ENCODE measurements around the gene RELL1.

RELL1 gene

DNA sequence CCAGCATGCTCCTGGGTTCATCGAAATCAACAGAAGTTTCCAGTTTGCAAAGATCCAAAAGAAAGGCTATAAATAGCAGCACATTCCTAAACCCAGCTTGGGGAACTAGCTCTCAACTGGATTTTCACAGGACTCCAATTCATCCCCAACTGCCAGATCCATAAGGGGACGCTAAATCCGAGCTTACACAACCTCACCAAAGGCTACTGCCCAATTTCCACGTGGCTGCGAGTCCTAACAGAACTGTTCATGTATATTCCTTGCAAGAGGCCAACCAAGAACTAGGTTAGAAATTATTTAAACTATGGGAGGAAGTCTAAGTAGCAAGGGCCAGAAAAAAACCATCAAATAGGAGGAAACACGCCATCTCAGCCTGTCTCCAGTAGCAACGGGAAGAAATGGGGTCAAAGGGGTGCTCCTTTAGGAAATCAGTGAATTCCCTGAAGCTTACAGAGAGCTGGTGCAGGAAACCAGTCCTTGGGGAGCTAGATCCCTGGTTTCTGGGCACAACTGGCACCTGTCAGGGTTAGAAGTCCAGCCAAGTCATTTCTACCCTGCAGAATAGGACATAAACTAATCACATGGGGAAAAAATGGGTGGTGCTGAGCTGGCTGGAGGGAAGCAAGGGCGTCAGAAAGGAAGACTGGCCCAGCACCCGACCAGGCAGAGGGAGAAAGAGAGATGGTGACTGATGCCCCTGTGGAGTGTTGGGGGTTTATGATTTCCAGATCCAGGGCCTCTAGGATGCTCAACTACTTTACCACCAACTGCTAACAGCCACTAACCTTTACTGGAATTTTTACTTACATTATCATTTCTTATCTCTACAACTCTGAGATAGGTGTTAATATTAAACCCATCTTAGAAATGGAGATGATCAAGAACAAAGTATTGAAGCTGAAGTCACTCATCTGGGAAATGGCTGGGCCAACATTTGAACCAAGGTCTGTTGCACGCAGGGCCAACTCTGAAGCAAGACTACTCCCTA lies 20.5 kb downstream of the RELL1 start:
- DNase-seq (ENCODE audit: low read depth in 3 of 3): no peak

- DNase-seq (ENCODE audit: low read depth in 3 of 3): no peak
Measured at GRCh38 chr4:37664696-37665095, 21.5 kb downstream of the RELL1 start.

DNA sequence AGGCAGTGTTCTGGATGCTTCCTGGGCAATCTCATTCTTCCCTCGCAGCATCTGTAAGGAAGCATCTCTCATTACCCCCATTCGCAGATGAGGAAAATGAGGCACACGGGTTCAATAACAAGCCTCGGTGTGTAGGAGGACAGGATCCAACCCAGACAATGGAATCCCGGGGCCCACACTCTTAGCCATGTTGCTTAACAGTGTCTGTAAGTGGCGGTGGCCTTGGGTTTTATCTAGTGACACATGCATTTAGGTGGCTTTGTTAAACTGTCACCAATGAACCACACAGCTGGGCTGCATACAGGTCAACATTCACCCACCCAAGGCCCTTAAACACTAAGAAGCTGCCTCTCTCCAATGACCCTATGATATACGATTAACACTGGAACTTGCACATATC lies 22.6 kb downstream of the RELL1 start:
- DNase-seq (ENCODE audit: low read depth in 3 of 3): no peak

DNA sequence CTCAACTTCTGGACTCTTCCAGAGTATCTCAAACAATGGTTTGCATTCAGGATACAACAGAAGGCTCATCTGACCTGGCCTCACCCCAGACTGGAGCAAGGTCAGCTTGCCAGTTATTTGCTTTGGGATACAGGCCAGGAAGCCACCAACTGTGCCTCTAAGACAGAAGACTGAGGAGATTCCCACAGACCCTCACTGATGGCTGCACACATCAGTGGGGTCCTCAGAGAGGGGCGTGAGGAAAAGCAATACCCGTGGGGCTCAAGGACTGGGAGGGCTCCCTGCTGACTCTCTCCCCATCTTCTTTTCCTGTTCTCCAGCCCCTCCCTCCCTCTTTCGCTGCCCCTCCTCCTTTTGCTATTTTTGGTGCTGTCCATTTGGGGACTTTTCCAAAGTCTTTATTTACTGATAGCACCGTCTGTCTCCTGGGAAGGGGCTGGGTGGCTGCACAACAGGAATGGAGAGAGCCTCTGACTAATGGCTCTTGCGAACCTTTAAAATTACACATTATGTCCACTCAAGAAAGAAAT lies 23.2 kb downstream of the RELL1 start:
- no peak for DNase-seq (ENCODE audit: low read depth in 3 of 3)

DNA sequence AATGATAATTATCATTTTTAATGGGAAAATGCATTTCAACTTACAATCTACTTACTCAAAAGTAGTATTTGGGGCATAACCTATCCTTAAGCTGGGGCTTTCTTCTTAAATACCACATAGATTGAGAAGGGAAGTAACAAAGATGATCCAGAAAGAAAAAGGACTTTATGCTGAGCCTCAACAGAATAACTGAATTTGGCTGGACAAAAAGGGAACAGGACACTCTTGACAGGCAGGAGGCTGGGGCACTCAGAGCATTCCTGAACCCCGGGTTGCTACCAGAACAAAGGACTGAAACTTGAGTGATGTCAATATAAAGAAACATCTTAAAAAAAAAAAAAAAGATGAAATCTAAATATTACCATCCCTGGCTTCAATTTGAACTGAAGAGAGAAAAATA lies 23.9 kb downstream of the RELL1 start:
- no peak for DNase-seq (ENCODE audit: low read depth in 3 of 3)

GRCh38 chr4:37661772-37662171 lies 24.4 kb downstream of the RELL1 start:
- no peak for DNase-seq (ENCODE audit: low read depth in 3 of 3)

- DNase-seq (ENCODE audit: low read depth in 3 of 3): no peak
Measured at GRCh38 chr4:37659696-37660095, 26.5 kb downstream of the RELL1 start.

DNA sequence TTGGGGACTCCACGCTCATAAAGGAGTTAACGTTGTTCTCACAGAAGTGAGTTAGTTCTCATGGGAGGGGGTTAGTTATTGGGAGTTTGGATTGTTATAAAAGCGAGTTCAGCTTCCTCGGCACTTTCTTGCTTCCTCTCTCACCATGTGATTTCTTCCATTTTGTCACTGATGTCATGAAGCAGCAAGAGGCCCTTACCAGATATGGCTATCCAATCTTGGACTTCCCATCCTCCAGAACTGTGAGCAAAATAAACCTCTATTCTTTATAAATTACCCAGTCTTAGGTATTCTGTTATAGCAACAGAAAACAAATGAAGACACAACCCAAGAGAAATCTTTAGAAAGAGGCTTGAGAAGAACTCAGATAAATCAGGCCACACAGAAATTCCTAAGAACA lies 29.5 kb downstream of the RELL1 start:
- DNase-seq (ENCODE audit: low read depth in 3 of 3): no peak

- no peak for DNase-seq (ENCODE audit: low read depth in 3 of 3)
Measured at GRCh38 chr4:37653601-37654000, 32.6 kb downstream of the RELL1 start.

DNA sequence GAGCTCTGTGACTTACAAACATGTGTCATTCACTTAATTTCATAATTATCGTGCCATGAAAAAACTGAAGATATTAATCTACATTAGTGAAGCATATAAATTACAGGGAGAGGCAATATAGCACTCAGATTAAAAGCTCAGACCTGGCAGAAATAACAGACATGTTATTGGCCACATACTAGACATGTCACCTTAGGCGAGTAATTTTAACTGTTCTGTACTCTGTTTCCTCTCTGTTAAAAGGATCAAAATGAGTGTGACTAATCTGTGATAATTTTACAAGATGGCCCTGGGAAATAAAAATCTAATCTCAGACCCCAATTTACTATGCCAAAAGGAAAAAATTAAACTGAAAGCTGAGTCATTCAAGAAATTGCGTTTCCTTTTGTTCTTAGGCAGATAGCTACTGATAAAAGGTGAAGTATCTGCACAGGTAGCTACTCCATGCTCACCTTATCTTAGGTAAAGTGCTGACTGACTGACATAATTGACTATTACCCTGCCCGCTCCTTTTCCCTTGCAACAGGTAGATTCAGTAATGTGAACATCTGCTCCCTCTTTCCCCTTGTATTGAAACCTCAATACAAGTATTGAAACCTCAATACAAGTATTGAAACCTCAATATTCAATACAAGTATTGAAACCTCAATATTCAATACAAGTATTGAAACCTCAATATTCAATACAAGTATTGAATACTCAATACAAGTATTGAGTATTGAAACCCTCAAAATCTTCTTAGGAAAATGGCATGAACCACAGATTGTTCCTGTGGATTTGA lies 33.2 kb downstream of the RELL1 start:
- DNase-seq (ENCODE audit: low read depth in 3 of 3): no peak

DNA sequence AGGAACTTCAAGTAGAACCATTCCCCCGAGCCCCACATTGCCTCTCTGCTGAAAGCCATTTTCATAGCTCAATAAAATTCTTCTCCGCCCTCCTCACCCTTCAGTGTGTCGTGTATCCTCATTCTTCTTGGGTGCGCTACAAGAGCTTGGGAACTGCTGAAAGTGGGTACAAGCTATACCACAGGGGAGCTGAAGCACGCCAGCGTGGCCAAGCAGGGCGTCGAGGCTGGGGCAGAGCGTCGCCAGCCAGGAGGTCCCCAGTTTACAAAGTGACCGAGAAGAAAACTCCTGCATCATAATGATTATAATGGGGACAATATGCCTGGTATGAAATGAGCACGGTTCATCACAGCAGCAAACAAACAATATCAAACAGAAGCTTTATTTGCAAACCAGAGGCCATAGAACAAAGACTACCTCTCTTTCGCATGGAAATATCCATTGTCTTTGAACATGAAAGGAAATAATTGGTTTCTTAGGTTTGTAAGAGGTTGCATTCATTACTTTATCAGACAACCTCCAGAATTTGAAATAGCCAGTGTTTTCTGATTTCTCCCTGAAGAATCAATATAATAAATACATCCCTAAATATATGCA lies 34.3 kb downstream of the RELL1 start:
- no peak for DNase-seq (ENCODE audit: low read depth in 3 of 3)

DNA sequence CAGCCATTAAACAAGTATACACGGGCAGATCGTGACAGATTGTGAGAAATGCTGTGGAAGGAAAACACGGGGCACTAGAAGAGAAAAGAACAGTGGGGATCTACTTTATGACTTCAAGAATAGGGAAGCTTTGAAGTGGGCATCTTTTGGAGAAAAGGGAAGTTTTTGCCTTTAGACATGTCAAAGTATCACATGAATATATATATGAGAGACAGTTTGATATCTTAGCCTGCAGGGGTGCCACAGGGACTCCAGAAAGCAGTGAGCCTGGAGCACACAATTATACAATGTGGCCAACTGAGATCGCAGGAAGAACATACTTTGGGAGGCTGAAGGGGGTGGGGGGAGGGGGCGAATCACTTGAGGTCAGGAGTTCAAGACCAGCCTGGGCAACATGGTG lies 35.7 kb downstream of the RELL1 start:
- no peak for DNase-seq (ENCODE audit: low read depth in 3 of 3)

GRCh38 chr4:37649268-37649667 lies 36.9 kb downstream of the RELL1 start:
- no peak for DNase-seq (ENCODE audit: low read depth in 3 of 3)

GRCh38 chr4:37648084-37648817 lies 37.9 kb downstream of the RELL1 start:
- DNase-seq (ENCODE audit: low read depth in 3 of 3): no peak

DNA sequence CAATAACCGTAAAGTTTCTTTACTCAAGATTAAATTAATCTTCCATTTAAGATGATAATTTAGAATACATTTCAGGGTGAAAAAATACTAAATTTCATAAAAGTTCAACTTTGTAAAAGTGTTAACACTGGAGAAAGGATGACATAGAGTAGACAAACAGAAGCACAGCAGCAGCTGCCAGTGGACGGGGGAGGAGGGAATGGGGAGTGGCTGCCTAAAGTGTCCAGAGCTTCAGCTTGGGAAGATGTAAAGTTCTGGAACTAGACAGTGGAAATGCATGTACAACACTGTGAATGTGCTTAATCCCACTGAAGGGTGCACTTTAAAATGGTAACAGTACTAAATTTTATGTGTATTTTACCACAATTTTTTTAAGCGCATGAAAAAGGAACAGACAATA lies 39.9 kb downstream of the RELL1 start:
- no peak for DNase-seq (ENCODE audit: low read depth in 3 of 3)

DNA sequence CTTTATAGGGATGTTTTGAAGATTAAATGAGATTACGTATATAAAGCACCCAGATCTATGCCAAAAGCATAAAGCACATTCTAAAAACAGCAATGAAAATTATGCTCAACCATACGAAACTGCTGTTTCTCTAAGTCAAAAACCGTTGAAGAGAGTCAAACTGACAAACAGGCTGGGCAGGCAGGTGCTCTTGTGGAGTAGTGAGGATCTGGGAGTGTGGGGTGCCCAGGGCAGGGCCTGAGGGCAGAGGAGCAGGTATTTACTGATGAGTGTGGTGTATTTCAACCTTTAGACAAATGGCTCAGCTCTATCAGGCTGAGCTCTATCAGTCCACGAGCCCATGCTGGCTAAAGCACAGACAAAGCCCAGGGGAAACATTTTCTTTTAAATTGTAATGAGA lies 40.4 kb downstream of the RELL1 start:
- no peak for DNase-seq (ENCODE audit: low read depth in 3 of 3)

DNA sequence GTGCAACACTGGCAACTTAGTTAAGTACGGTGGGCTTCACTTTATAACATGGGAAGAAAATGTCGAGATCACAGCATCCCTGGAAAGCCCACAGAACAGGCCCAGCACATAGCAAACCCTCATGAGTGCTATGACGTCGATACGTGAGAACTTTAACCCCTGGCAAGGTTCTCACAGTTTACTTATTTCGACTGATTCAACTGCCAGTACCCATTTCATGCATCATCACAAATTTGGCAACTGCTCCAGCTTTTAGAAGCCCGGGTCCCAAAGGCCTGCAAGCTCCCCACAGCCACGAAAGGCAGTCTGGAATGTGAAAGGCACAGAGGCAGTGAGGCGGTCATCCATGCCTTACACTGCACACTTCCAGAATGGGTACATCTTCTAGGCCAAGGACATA lies 41.2 kb downstream of the RELL1 start:
- no peak for DNase-seq (ENCODE audit: low read depth in 3 of 3)

GRCh38 chr4:37641886-37642849 lies 44.0 kb downstream of the RELL1 start:
- DNase-seq (ENCODE audit: low read depth in 3 of 3): no peak

GRCh38 chr4:37641352-37641751 lies 44.8 kb downstream of the RELL1 start:
- no peak for DNase-seq (ENCODE audit: low read depth in 3 of 3)

DNA sequence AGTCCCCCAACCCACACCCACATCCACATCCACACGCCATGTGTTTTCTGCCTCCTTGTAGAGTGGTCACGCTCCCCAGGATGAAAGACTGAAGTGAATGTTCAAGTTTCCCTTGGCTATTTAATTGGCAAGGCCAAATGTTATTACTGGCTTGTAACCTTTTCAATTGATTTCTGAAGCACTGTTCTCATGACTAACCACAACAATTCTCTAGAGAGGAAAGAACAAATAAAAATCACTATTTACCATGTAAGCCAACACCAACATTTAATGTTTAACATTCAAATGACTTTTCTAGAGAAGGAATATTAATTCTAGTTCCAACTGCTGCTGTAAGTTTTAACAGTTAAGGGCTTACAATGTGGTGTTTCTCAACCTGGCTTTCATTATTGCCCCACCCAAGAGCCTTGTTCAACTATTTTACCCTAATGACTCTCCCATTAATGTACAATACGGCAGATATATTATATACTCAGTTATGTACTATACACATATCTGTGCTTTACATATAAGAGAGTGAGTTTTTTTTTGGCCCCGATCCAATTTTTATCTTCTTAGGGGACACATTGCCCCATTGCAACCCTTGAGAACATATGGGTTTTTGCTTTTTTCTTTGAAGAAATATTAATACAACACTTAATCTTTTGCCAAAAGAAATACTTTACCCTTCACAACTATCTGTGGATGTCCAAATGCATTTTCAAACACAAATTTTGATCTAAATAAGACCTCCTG lies 46.5 kb downstream of the RELL1 start:
- no peak for DNase-seq (ENCODE audit: low read depth in 3 of 3)
